Measurements from ENCODE around the gene S100A11. TPM values are rescaled to one million over a fixed set of nuclear protein-coding genes. Genes with fewer than 3 reads are reported as not detected.
"Not testable (repeated sequence)": the region's sequence is repeated elsewhere in the genome, so short reads cannot be mapped to it uniquely, and the experiment has no call there.

Gene S100A11
- 66.9 TPM for total RNA-seq
- long read RNA-seq, transcript S100A11-201 (3 exons, 594 nt), result major isoform, 36 of 37 reads
- long read RNA-seq, partial matches to known transcripts, result 1 of 37 reads
- long read RNA-seq, other reads (novel, unspliced or antisense), result 0 of 37 reads

GRCh38 chr1:152036267-152037216 is at the start of gene S100A11:
S100A11 (minus strand) TSS chr1:152037004; CDS start chr1:152036915, 89 bp downstream.
- H3K36me3 ChIP-seq, result peaks cover 23% of the 10 kb centered on the region
- no peaks in the 10 kb centered on the region for H3K9me3 ChIP-seq (replicated peaks)
- peaks cover 46% of the 10 kb centered on the region for H3K4me1 ChIP-seq
- H3K27ac ChIP-seq (replicated peaks), result peak within 1 kb of the TSS; percentile 97
- TF ChIP-seq CTCF (IDR thresholded peaks at IDR 0.05; ENCODE audit: borderline replicate concordance), result no peak
- peak within 1 kb of the TSS; percentile 82 for H3K4me3 ChIP-seq
- H3K27me3 ChIP-seq (ENCODE audit: low read depth), result no peaks in the 10 kb centered on the region
- intact Hi-C loops (cut with micrococcal nuclease), result no loop called here
- DNase-seq, result peak; percentile 94

- Histone ChIP-seq H3K4me1 (no peaks in the 10 kb centered on the region), H3K27me3 (ENCODE audit: low read depth) (peaks cover 65% of the 10 kb centered on the region), H3K36me3 (no peaks in the 10 kb centered on the region), H3K27ac (replicated peaks) (no peak overlapping the region), H3K4me3 (no peak overlapping the region), H3K9me3 (replicated peaks) (no peaks in the 10 kb centered on the region)
- intact Hi-C loops (cut with micrococcal nuclease), result no loop called here
- TF ChIP-seq CTCF (IDR thresholded peaks at IDR 0.05; ENCODE audit: borderline replicate concordance), result no peak
- no peak for DNase-seq
Observed at GRCh38 chr1:152084853-152085252, 48.0 kb upstream of the S100A11 start.

- H3K27ac ChIP-seq (replicated peaks); H3K9me3 ChIP-seq (replicated peaks); H3K4me3 ChIP-seq; intact Hi-C loops (cut with micrococcal nuclease); H3K36me3 ChIP-seq; H3K4me1 ChIP-seq; DNase-seq: not testable (repeated sequence)
- H3K27me3 ChIP-seq (ENCODE audit: low read depth), result peaks cover 54% of the 10 kb centered on the region
Observed at GRCh38 chr1:152081026-152081425, 44.2 kb upstream of the S100A11 start.

- H3K4me1 ChIP-seq; intact Hi-C loops (cut with micrococcal nuclease); H3K36me3 ChIP-seq; H3K9me3 ChIP-seq (replicated peaks); H3K27ac ChIP-seq (replicated peaks); DNase-seq; H3K4me3 ChIP-seq: not testable (repeated sequence)
- H3K27me3 ChIP-seq (ENCODE audit: low read depth), result peaks cover 52% of the 10 kb centered on the region
Observed at GRCh38 chr1:152080494-152080893, 43.7 kb upstream of the S100A11 start.

- DNase-seq, result no peak
- no peak for TF ChIP-seq CTCF (IDR thresholded peaks at IDR 0.05; ENCODE audit: borderline replicate concordance)
- H3K27me3 ChIP-seq (ENCODE audit: low read depth), result peaks cover 55% of the 10 kb centered on the region
- intact Hi-C loops (cut with micrococcal nuclease), result no loop called here
- H3K27ac ChIP-seq (replicated peaks), result no peak overlapping the region
- H3K36me3 ChIP-seq, result no peaks in the 10 kb centered on the region
- no peaks in the 10 kb centered on the region for H3K4me1 ChIP-seq
- no peaks in the 10 kb centered on the region for H3K9me3 ChIP-seq (replicated peaks)
- no peak overlapping the region for H3K4me3 ChIP-seq
Observed at GRCh38 chr1:152078831-152079441, 42.1 kb upstream of the S100A11 start.

- no peaks in the 10 kb centered on the region for H3K36me3 ChIP-seq
- no peak for TF ChIP-seq CTCF (IDR thresholded peaks at IDR 0.05; ENCODE audit: borderline replicate concordance)
- no peak overlapping the region for H3K4me3 ChIP-seq
- H3K27me3 ChIP-seq (ENCODE audit: low read depth), result peaks cover 74% of the 10 kb centered on the region
- DNase-seq, result no peak
- H3K4me1 ChIP-seq, result no peaks in the 10 kb centered on the region
- H3K27ac ChIP-seq (replicated peaks), result no peak overlapping the region
- H3K9me3 ChIP-seq (replicated peaks), result no peaks in the 10 kb centered on the region
- intact Hi-C loops (cut with micrococcal nuclease), result no loop called here
Observed at GRCh38 chr1:152072311-152072710, 35.5 kb upstream of the S100A11 start.
